NCI-H2227 treated with DMSO at 0.1 percent for 48 hours (cell line): Measurements from ENCODE around the gene SCN4B.

Experiments
- DNase-seq: peaks from one replicate; lab custom pipeline; 2025; lab: John Stamatoyannopoulos, UW

SCN4B gene

GRCh38 chr11:118099838-118100556, 52.6 kb downstream of the SCN4B start:
- DNase-seq: no peak

GRCh38 chr11:118098996-118099837, 53.4 kb downstream of the SCN4B start:
- peak; percentile 59 for DNase-seq

DNA sequence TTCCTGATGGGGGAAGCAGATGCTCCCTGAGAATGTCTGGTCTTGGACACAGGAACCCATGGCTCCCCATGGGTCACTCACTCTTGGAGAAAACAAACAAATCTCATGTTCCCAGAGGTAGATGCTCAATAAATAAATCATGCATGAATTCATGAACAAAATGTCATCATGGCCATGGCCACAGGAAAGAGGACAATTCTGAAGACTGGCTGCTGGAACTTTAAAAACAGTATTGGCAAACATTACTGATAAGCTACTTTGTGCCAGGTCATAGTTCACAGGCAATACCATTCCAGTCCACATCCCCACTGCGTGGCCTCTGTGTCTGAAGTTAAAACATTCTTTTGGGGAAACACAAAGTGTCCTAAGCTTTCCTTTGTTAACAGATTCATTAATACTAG, 56.7 kb downstream of the SCN4B start:
- DNase-seq: no peak

DNA sequence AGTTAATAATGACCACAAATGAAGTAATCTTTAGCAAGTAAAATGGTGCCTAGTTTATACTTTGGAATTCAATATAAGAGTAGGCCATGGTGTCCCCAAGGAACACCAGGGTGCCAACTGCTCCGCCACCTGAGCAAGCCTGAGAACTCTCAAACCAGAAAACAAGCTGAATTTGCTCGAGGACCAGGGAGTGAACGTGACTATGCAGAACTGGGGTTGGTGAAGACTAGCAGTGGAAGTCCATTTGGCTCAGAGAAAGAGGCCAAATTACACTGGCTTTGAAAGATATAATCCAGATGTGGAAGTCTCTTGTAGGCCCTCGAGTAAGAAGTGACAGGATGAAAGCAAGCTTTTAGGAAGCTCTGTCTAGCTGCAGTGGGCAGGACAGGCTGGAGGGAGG, 57.1 kb downstream of the SCN4B start:
- no peak for DNase-seq

DNA sequence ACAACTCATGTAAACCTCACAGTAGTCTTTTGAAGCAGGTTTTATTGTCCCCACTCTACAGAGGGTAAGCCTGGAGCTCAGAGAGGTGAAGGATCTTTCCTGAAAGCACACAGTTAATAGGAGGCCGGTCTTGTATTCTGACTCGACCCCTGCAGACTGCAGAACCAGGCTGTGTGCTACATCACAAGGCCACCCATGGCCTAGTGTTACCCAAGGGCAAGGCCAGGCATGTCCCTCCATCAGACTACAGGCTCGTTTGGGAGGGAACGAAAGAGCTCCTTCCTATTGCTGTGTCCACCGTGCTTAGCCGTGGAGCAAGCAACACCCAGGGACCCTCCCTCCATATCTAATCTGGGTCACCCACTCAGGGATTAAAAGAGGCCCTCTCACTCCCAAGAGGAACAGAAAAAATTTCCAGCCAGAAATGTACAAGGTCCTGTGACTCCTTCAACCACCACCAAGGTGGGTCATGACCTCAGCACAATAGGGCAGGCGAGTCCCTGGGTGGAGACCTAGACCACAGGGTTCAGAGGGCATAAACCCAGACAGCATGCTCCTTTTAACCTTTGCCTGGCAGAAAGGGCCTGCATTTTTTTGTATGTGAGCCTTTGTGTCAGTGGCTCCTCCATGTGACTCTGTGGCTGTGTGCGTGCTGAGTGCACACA, 59.6 kb downstream of the SCN4B start:
- DNase-seq: no peak

GRCh38 chr11:118091690-118092089, 60.9 kb downstream of the SCN4B start:
- no peak for DNase-seq

DNA sequence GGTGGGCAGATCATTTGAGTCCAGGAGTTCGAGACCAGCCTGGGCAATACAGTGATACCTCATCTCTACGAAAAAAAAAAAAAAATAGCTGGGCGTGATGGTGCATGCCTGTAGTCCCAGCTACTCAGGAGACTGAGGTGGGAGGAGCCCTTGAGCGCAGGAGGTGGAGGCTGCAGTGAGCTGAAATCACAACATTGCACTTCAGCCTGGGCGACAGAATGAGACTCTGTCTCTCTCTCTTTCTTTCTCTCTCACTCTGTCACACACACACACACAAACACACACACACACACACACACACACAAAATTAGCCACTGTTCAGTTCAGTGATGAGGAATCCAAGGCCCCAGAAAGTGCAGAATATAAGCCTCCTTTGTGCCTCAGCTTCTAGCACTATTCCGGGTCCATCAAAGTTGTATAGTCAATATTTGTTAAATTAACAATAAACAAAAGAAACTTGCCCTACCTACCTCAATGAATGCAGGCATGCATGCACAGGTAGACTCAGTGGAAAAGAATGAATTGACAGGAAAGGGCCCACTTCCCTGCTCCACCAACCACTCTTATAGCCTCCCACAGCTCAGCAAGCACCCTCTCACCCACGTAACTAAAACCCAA, 62.0 kb downstream of the SCN4B start:
- DNase-seq: no peak

DNA sequence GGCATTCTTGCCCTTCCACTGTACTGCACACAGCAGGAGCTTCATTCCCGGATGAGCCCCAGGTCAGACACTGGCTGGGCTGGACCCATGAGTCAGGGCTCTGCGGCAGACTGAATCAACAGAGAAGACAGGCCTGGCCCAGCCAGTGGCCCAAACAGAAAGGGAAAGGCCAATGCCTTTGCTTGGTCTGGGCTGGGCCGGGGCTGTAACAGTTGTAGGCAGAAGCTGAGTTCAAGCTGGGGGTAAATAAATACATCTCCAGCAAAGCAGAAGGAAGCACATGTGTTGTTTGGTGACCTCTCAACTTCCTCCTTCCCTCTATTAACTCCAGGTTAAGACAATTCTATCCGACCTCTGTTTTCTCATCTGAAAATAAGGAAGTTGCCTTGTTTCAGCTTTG, 64.1 kb downstream of the SCN4B start:
- DNase-seq: no peak

GRCh38 chr11:118087931-118088330, 64.7 kb downstream of the SCN4B start:
- DNase-seq: no peak

DNA sequence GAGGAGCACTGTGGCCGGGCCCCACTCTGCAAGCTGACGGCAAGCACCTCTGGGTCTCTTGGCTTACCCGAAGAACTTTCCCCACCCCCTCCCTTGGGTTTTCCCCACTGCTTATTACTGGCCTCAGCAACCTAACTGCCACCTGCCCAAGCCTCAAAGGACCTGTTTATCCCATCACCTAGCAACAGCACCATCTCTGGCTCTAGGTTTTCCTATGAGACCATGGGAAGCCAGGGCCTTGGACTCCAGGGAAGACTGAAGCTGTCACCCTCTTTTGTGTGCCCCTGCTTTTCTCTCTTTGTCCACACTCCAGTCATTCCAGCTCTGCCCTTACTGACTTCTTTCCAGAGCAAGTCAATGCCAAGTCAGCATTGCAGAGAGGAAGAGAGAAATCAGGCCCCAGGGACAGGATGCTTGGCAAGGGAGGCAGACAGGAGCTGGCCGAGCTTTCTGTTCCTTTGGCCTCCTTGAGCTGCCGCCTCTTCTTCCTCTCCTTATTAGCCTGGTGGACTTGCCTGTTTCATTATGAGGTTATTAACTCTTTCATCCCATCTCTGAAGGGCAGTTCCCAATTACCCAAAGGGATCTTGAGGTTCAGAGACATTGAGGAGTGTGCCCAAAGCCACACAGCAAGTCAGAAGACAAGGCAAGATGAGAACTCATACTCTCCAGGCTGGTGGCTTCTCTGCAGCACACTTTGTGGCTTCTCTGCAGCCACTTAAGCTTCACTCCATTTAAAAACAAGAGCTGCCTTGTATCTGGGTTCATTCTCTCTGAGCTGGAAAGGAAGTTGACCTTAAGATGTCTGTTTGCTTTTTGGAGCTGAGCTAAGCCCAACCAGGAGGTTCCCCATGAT, 65.5 kb downstream of the SCN4B start, which contains the start of gene SMIM35:
Gene SMIM35 (minus strand): TSS at position 51 of the 856 bp plus-strand sequence. CDS start 206 bp downstream, outside the sequence.
- no peak for DNase-seq

DNA sequence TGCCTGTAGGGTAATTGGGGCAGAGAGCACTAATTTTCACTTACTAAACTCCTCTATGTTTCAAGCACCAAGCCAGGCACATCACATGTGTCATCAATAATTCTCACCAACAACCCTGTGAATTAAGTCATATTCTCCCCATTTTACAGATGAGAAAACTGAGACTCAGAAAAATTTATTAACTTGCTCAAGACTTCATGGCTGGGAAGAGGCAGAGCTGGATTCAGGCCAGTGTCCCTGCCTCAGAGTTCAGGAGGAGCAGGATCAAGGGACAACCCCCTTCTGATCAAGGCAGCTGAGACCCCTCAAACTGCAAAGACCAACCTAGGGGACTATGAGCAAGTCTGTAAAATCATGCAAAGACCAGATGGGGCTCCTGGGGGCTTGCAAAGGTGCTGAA, 68.0 kb downstream of the SCN4B start:
- no peak for DNase-seq

- no peak for DNase-seq
These were observed 68.4 kb downstream of the SCN4B start for GRCh38 chr11:118084247-118084646.
